NCI-H345 treated with DMSO at 0.1 percent for 48 hours (cell line): ENCODE measurements around the gene PRAMEF7.
"Not testable (repeated sequence)": the region's sequence is repeated elsewhere in the genome, so short reads cannot be mapped to it uniquely, and the experiment has no call there.

Source experiments
- DNase-seq: peaks from one replicate; lab custom pipeline; 2025; ENCODE audit not compliant: unreplicated experiment; lab: John Stamatoyannopoulos, UW

The PRAMEF7 gene

DNA sequence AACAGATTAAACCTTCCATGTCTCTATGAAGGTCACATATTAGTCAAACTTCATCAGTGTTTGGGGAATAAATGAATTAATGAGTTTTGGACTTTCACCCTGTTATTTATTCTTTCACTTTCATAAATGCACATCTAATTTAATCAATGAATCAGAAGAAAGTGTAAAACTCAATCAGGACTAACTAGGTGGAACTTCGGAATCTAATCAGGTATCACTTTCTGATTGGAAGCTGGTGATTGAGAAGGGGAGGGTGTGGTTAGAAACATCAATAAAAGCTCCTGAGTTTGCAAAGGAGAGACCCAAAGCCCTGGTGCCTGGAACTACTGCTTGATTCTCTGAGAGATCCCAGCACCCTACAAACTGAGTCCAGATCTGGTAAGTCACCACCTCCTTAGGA is at the start of gene PRAMEF7:
Gene PRAMEF7, plus strand, starts transcription at position 301 of the 400 bp plus-strand sequence. CDS start 1,083 bp downstream, outside the sequence.
- not testable (repeated sequence) for DNase-seq

DNA sequence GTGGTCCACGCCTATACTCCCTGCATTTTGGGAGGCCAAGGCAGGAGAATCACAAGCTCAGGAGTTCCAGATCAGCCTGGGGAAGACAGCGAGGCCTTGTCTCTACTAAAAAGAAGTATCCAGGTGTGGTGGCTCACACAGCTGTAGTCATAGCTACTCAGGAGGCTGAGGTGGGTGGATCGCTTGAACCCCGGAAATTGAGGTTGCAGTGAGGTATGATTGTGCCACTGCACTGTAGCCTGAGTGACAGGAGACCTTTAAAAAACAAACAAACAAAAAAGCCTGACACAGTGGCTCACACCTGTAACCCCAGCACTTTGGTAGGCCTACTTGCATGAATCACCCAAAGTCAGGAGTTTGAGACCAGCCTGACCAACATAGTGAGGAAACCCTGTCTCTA is 38.0 kb upstream of the PRAMEF7 start:
- DNase-seq = not testable (repeated sequence)

- DNase-seq = not testable (repeated sequence)
Measured at GRCh38 chr1:12886101-12886500, 30.3 kb upstream of the PRAMEF7 start, which contains the start of gene PRAMEF4. Gene PRAMEF4 (minus strand): TSS chr1:12886201. CDS start chr1:12883394, 2,807 bp downstream.

DNA sequence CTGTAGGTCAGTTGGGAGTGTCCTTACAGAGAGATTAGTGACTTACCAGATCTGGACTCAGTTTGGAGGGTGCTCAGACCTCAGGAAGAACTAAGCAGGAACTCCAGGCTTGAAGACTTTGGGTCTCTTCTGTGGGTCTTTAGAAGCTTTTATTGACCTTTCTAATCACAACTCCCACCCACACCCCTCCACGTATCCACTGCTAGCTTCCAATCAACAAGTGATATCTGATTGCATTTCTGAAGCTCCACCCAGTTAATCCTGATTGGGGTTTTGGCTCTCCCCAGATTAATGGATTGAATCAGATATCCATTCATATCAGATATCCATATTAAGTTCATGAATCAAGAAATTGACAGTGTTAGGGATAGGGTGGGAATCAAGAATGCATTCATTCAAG is 18.2 kb upstream of the PRAMEF7 start, which contains the start of gene PRAMEF10:
Gene PRAMEF10, minus strand, starts transcription at position 101 of the 400 bp plus-strand sequence. CDS start 2,423 bp downstream, outside the sequence.
- not testable (repeated sequence) for DNase-seq

DNA sequence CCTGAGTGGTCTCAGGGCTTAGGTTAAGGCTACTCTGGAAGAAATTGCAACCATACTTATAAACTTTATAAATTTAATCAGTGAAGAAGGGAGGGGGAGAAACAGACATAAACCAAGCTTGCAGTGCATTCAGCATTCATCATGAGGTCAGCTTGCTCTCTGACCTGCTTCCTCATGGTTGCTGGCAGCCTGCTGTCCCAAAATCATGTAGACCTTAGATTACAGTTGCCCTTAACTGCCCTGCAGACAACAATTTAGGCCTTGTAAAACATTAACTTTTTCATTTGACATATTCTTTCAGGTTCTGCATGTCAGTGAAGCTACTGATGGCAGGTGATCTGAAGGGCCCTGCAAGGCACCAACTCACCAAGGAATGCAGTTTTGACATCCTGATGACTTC is 17.2 kb upstream of the PRAMEF7 start:
- not testable (repeated sequence) for DNase-seq

DNA sequence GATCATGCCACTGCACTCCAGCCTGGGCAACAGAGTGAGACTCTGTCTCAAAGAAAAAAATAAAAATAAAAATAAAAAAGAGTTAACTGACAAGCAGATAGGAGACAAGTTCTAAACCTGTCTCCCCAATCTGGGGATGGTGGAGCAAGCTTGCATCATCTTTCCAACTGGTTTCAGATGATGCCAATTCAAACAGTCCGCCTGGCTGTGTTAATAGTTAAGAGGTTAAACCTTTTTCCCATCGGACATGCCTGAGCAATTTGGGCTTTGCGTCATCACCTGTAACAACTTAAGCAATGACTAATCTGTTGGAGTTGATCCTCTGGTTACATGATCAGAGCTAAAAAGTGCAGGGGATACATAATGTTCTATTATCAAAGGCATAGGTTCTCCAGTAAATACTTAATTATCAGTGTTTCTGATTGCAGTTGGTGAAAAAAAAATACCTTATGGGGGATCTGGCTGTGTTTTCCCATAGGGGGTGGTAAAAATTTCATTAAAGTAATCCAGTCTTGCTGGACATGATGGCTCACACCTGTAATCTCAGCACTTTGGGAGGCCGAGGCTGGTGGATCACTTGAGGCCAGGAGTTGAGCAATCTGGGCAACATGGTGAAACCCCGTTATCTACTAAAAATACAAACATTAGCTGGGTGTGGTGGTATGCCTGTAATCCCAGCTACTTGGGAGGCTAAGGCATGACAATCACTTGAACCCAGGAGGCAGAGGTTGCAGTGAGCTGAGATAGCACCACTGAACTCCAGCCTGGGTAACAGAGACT is 12.4 kb upstream of the PRAMEF7 start:
- DNase-seq = not testable (repeated sequence)

DNA sequence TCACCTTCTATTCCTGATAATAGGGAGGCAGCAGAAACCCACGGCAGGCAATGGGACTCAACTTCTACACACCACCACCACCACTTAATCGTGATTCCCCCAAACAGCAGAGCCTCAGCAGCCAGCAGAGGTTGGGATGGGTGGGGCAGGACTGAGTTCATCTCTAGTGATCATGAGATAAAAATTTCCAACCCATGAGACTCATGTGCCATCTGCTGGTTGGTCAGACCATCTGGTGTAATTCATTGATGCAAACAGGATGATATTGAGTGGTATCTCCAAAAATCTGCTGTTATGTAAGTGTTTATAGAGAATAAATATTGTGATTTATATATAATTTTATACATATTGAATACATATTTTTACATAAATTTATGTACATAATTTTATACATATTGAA is 5.3 kb downstream of the PRAMEF7 start:
- not testable (repeated sequence) for DNase-seq

GRCh38 chr1:12924368-12924767 is 8.0 kb downstream of the PRAMEF7 start:
- not testable (repeated sequence) for DNase-seq

GRCh38 chr1:12947480-12947879 is 31.1 kb downstream of the PRAMEF7 start, which contains the start of gene PRAMEF6:
Gene PRAMEF6 (minus strand): TSS chr1:12947580. CDS start chr1:12942518, 5,062 bp downstream.
- not testable (repeated sequence) for DNase-seq
